IPS DF 4.7 (cell line): ENCODE results near the gene C5AR2.
A peak's percentile ranks its signal among the peaks of the same experiment; 100 is the strongest.
"Not testable (repeated sequence)": the region's sequence is repeated elsewhere in the genome, so short reads cannot be mapped to it uniquely, and the experiment has no call there.

Experiments
- DNase-seq: peaks from one replicate; pipeline ENCODE4 v3.0.0-alpha.2; 2013; ENCODE audit warnings: low spot score; ENCODE audit errors: extremely low read depth

C5AR2 gene

GRCh38 chr19:47331931-47332547 is at the start of gene C5AR2:
Gene C5AR2 (plus strand): TSS chr19:47332175. CDS start chr19:47340800, 8,625 bp downstream.
- DNase-seq: no peak

- no peak for DNase-seq
Measured at GRCh38 chr19:47283405-47284059, 48.4 kb upstream of the C5AR2 start.

- DNase-seq: no peak
Measured at GRCh38 chr19:47284324-47284899, 47.6 kb upstream of the C5AR2 start.

GRCh38 chr19:47296036-47296435 is 35.9 kb upstream of the C5AR2 start:
- DNase-seq: no peak

GRCh38 chr19:47300867-47301266 is 31.1 kb upstream of the C5AR2 start:
- DNase-seq: not testable (repeated sequence)

GRCh38 chr19:47302249-47302648 is 29.7 kb upstream of the C5AR2 start:
- DNase-seq: no peak

GRCh38 chr19:47303966-47304365 is 28.0 kb upstream of the C5AR2 start:
- no peak for DNase-seq

GRCh38 chr19:47305309-47305751 is 26.6 kb upstream of the C5AR2 start:
- peak; percentile 60 for DNase-seq

GRCh38 chr19:47306303-47306702 is 25.7 kb upstream of the C5AR2 start:
- no peak for DNase-seq

- DNase-seq: no peak
Measured at GRCh38 chr19:47309038-47309437, 22.9 kb upstream of the C5AR2 start.

GRCh38 chr19:47309608-47310007 is 22.4 kb upstream of the C5AR2 start, which contains the start of gene C5AR1:
Gene C5AR1 (plus strand): TSS chr19:47309861. CDS start chr19:47309896, 35 bp downstream.
- no peak for DNase-seq

GRCh38 chr19:47310323-47310722 is 21.7 kb upstream of the C5AR2 start:
- no peak for DNase-seq

GRCh38 chr19:47310819-47311218 is 21.2 kb upstream of the C5AR2 start:
- DNase-seq: no peak

- no peak for DNase-seq
Measured at GRCh38 chr19:47312366-47313006, 19.5 kb upstream of the C5AR2 start.

GRCh38 chr19:47313754-47314295 is 18.1 kb upstream of the C5AR2 start:
- DNase-seq: no peak

- no peak for DNase-seq
Measured at GRCh38 chr19:47315125-47315821, 16.7 kb upstream of the C5AR2 start.

- DNase-seq: no peak
Measured at GRCh38 chr19:47316513-47316912, 15.5 kb upstream of the C5AR2 start.

- no peak for DNase-seq
Measured at GRCh38 chr19:47319923-47320871, 11.8 kb upstream of the C5AR2 start.

GRCh38 chr19:47321630-47322029 is 10.3 kb upstream of the C5AR2 start:
- no peak for DNase-seq

- DNase-seq: no peak
Measured at GRCh38 chr19:47322058-47322457, 9.9 kb upstream of the C5AR2 start.
